IMR-90 (cell line): ENCODE data around the gene TPO. TPM values are rescaled to one million over a fixed set of nuclear protein-coding genes. Genes with fewer than 3 reads are reported as not detected.

Experiments used
- ATAC-seq: fragments of 200-7000 bp; cut with Tn5 transposase; 2 replicates; pipeline ENCODE4 v1.9.1; 2020; ENCODE audit warnings: low read depth, mild to moderate bottlenecking, moderate library complexity
- BruUV-seq: library from RNA; stranded (reverse); fragments of 400-500 nt; replicated peaks from 2 replicates; lab custom pipeline; 2021; lab: Mats Ljungman, UMichigan
- CTCF ChIA-PET: fragments of 300-600 bp; formaldehyde crosslinking; extraction: SDS; loops from one replicate; lab custom pipeline; 2021; ENCODE audit warnings: antibody characterized with exemption; lab: Yijun Ruan, JAX
- POLR2A ChIA-PET: fragments of 300-600 bp; sonication (Branson Sonifier 250); formaldehyde crosslinking; loops from one replicate; lab custom pipeline; 2022; ENCODE audit warnings: antibody characterized with exemption; ENCODE audit not compliant: unreplicated experiment; lab: Charles Lee
- DNase-seq: peaks from one replicate; pipeline ENCODE4 v3.0.0; 2013
- H2AFZ ChIP-seq: replicated peaks from 2 replicates; pipeline ENCODE3; 2013; ENCODE audit warnings: low read length, mild to moderate bottlenecking; ENCODE audit not compliant: poor library complexity
- H2AK5ac ChIP-seq: 2 replicates; pipeline ENCODE4 v1.6.1; 2013; ENCODE audit warnings: low read depth, low read length, inconsistent platforms
- H2AK9ac ChIP-seq: replicated peaks from 2 replicates; pipeline ENCODE3; 2013; ENCODE audit warnings: mild to moderate bottlenecking, low read depth, low read length, moderate library complexity; ENCODE audit not compliant: poor library complexity
- H2BK120ac ChIP-seq: 2 replicates; pipeline ENCODE4 v1.6.1; 2013; ENCODE audit warnings: low read depth, low read length, inconsistent platforms
- H2BK15ac ChIP-seq: 3 replicates; pipeline ENCODE4 v1.6.1; 2013; ENCODE audit warnings: low read depth, low read length, inconsistent platforms
- H2BK20ac ChIP-seq: 2 replicates; pipeline ENCODE4 v1.6.1; 2013; ENCODE audit warnings: low read depth, mild to moderate bottlenecking, inconsistent platforms, low read length, moderate library complexity
- H2BK5ac ChIP-seq: 2 replicates; pipeline ENCODE4 v1.6.1; 2013; ENCODE audit warnings: mild to moderate bottlenecking, low read depth, low read length, inconsistent platforms; ENCODE audit not compliant: poor library complexity, severe bottlenecking
- H3K14ac ChIP-seq: replicated peaks from 2 replicates; pipeline ENCODE4 v1.6.1; 2013; ENCODE audit warnings: low read depth, low read length, inconsistent platforms
- H3K18ac ChIP-seq: 2 replicates; pipeline ENCODE4 v1.6.1; 2013; ENCODE audit warnings: low read depth, low read length, control low read depth
- H3K23ac ChIP-seq: 2 replicates; pipeline ENCODE4 v1.6.1; 2013; ENCODE audit warnings: low read depth, low read length, inconsistent platforms
- H3K27ac ChIP-seq: 2 replicates; pipeline ENCODE4 v1.5.1; 2013; ENCODE audit warnings: mild to moderate bottlenecking, control low read depth, low read length; ENCODE audit not compliant: insufficient read depth
- H3K27me3 ChIP-seq: 2 replicates; pipeline ENCODE4 v1.6.1; 2013; ENCODE audit warnings: low read length; ENCODE audit not compliant: control insufficient read depth, insufficient read depth
- H3K36me3 ChIP-seq: 2 replicates; pipeline ENCODE4 v1.6.1; 2013; ENCODE audit warnings: low read length, mixed read lengths; ENCODE audit not compliant: control insufficient read depth, insufficient read depth
- H3K4ac ChIP-seq: 2 replicates; pipeline ENCODE4 v1.6.1; 2013; ENCODE audit warnings: low read depth, low read length, inconsistent platforms
- H3K4me1 ChIP-seq: 2 replicates; pipeline ENCODE4 v1.6.1; 2013; ENCODE audit warnings: low read length, mixed read lengths; ENCODE audit not compliant: control insufficient read depth, insufficient read depth
- H3K4me2 ChIP-seq: 2 replicates; pipeline ENCODE4 v1.6.1; 2013; ENCODE audit warnings: low read depth, mild to moderate bottlenecking, control low read depth, low read length, moderate library complexity
- H3K4me3 ChIP-seq: 2 replicates; pipeline ENCODE4 v1.5.1; 2013; ENCODE audit warnings: low read depth, mild to moderate bottlenecking, control low read depth, low read length, moderate library complexity; ENCODE audit not compliant: insufficient read depth
- H3K56ac ChIP-seq: 2 replicates; pipeline ENCODE4 v1.6.1; 2013; ENCODE audit warnings: low read length, inconsistent platforms; ENCODE audit not compliant: insufficient read depth; ENCODE audit errors: extremely low read depth
- H3K79me1 ChIP-seq, 2 experiments: 2 replicates each; pipeline ENCODE4 v1.6.1; 2013; ENCODE audit warnings: low read length in 2 of 2, inconsistent platforms in 1 of 2, low read depth in 1 of 2
- H3K9ac ChIP-seq: 2 replicates; pipeline ENCODE4 v1.6.1; 2013; ENCODE audit warnings: low read depth, low read length, control low read depth
- H3K9me1 ChIP-seq: 2 replicates; pipeline ENCODE4 v1.6.1; 2013; ENCODE audit warnings: low read length, inconsistent platforms; ENCODE audit not compliant: insufficient read depth
- H3K9me3 ChIP-seq: 2 replicates; pipeline ENCODE4 v1.6.1; 2013; ENCODE audit warnings: low read length; ENCODE audit not compliant: control insufficient read depth, insufficient read depth
- H4K20me1 ChIP-seq: 2 replicates; pipeline ENCODE4 v1.6.1; 2013; ENCODE audit warnings: low read length, inconsistent platforms; ENCODE audit not compliant: insufficient read depth
- H4K5ac ChIP-seq: 2 replicates; pipeline ENCODE4 v1.6.1; 2013; ENCODE audit warnings: mild to moderate bottlenecking, low read depth, low read length, control low read depth
- H4K8ac ChIP-seq, 2 experiments: 2 replicates each; pipeline ENCODE4 v1.6.1; 2013; ENCODE audit warnings: low read depth in 2 of 2, low read length in 2 of 2, control low read depth in 1 of 2, inconsistent platforms in 1 of 2
- H4K91ac ChIP-seq: 2 replicates; pipeline ENCODE4 v1.6.1; 2013; ENCODE audit warnings: low read depth, low read length, inconsistent platforms; ENCODE audit not compliant: insufficient read depth
- BHLHE40 ChIP-seq: fragments of 150-350 bp; IDR thresholded peaks from 2 replicates; pipeline ENCODE4 v1.6.1; 2016; ENCODE audit warnings: mild to moderate bottlenecking, low read depth, low read length
- CEBPB ChIP-seq: IDR thresholded peaks from 2 replicates; pipeline ENCODE4 v1.6.1; 2012; ENCODE audit warnings: low read depth, low read length, improper control_type of control experiment
- CHD1 ChIP-seq: IDR thresholded peaks from 2 replicates; pipeline ENCODE4 v1.6.1; 2012; ENCODE audit warnings: low read depth, low read length, improper control_type of control experiment
- CTCF ChIP-seq: conservative IDR thresholded peaks from 2 replicates; pipeline ENCODE4 v1.5.1; 2012; ENCODE audit warnings: mild to moderate bottlenecking, low read depth, low read length, improper control_type of control experiment
- ELK1 ChIP-seq: fragments of 150-350 bp; IDR thresholded peaks from 2 replicates; pipeline ENCODE4 v1.6.1; 2016; ENCODE audit warnings: low read depth, mild to moderate bottlenecking, low read length, moderate library complexity, borderline replicate concordance
- FOS ChIP-seq: fragments of 150-350 bp; IDR thresholded peaks from 2 replicates; pipeline ENCODE4 v1.6.1; 2016; ENCODE audit warnings: low read depth, low read length
- MAFK ChIP-seq: IDR thresholded peaks from 2 replicates; pipeline ENCODE4 v1.6.1; 2012; ENCODE audit warnings: low read depth, low read length, improper control_type of control experiment
- MAZ ChIP-seq: IDR thresholded peaks from 2 replicates; pipeline ENCODE4 v1.6.1; 2012; ENCODE audit warnings: low read depth, mild to moderate bottlenecking, low read length, improper control_type of control experiment, moderate library complexity, borderline replicate concordance
- MXI1 ChIP-seq: IDR thresholded peaks from 2 replicates; pipeline ENCODE4 v1.6.1; 2012; ENCODE audit warnings: low read depth, mild to moderate bottlenecking, low read length, moderate library complexity, borderline replicate concordance
- NFE2L2 ChIP-seq: fragments of 150-350 bp; IDR thresholded peaks from 2 replicates; pipeline ENCODE4 v1.6.1; 2016; ENCODE audit warnings: low read depth, mild to moderate bottlenecking, low read length
- POLR2A ChIP-seq: IDR thresholded peaks from 2 replicates; pipeline ENCODE4 v1.6.1; 2012; ENCODE audit warnings: mild to moderate bottlenecking, low read depth, low read length
- RAD21 ChIP-seq: IDR thresholded peaks from 2 replicates; pipeline ENCODE4 v1.6.1; 2012; ENCODE audit warnings: low read length, improper control_type of control experiment
- RCOR1 ChIP-seq: IDR thresholded peaks from 2 replicates; pipeline ENCODE4 v1.6.1; 2012; ENCODE audit warnings: mild to moderate bottlenecking, low read length, improper control_type of control experiment; ENCODE audit not compliant: insufficient replicate concordance
- RFX5 ChIP-seq: IDR thresholded peaks from 2 replicates; pipeline ENCODE4 v1.8.0; 2012; ENCODE audit warnings: low read depth, mild to moderate bottlenecking, low read length, moderate library complexity
- SMC3 ChIP-seq: fragments of 150-350 bp; IDR thresholded peaks from 2 replicates; pipeline ENCODE4 v1.6.1; 2016; ENCODE audit warnings: low read depth, mild to moderate bottlenecking, antibody characterized with exemption, low read length, moderate library complexity
- USF2 ChIP-seq: fragments of 150-350 bp; IDR thresholded peaks from 2 replicates; pipeline ENCODE4 v1.6.1; 2017; ENCODE audit warnings: mild to moderate bottlenecking, antibody characterized with exemption, low read length, low read depth
- WGBS, 2 experiments: methylation state at CpG; one replicate each; pipeline versions ENCODE4 v1.1.5 to v1.1.7; 2013; ENCODE audit warnings: missing lambda C conversion rate in 2 of 2; ENCODE audit not compliant: insufficient read length in 1 of 2; ENCODE audit errors: extremely low coverage in 2 of 2; 5-methylcytosine and 5-hydroxymethylcytosine counted together
- dilution Hi-C: fragments of 300-500 bp; cut with HindIII; formaldehyde crosslinking; loops from one replicate; pipeline ENCODE4 v1.14.3; 2018; ENCODE audit warnings: low sequenced_read_pairs; ENCODE audit not compliant: unreplicated experiment
- in situ Hi-C: fragments of 300-500 bp; cut with MboI; formaldehyde crosslinking; loops from 3 replicates; pipeline ENCODE4 v1.14.3; 2019; ENCODE audit warnings: low sequenced_read_pairs, inconsistent platforms, mixed read lengths
- intact Hi-C: fragments of 100-400 bp; cut with micrococcal nuclease; formaldehyde crosslinking; loops from 2 replicates; pipeline ENCODE4 v1.10.0; 2022
- polyA plus RNA-seq, 3 experiments: library from polyadenylated mRNA; depleted of rRNA; stranded (reverse); fragments of >200 nt; gene quantifications; 2 replicates each; pipeline ENCODE4 v1.2.3, GENCODE V29; 2012; ENCODE audit warnings: low replicate concordance in 1 of 3
- total RNA-seq: library from RNA; depleted of rRNA; stranded (reverse); fragments of >200 nt; gene quantifications from 2 replicates; pipeline ENCODE4 v1.2.3, GENCODE V29; 2012

The TPO gene
- total and polyA plus RNA-seq, 2 of the 4 experiments (the other 2 are of a cell fraction), result not detected

GRCh38 chr2:1394709-1395408 is 18.4 kb upstream of the TPO start:
- Histone ChIP-seq H4K91ac (no peak overlapping the region), H2AFZ (no peak overlapping the region), H3K23ac (no peak overlapping the region), H3K36me3 (no peaks in the 10 kb centered on the region), H3K9me1 (no peaks in the 10 kb centered on the region), H2BK15ac (no peak overlapping the region), H3K4me1 (no peaks in the 10 kb centered on the region), H4K5ac (no peak overlapping the region), H2BK120ac (no peak overlapping the region), H3K18ac (no peak overlapping the region), H3K14ac (no peak overlapping the region), H2AK9ac (no peak overlapping the region), H2BK20ac (no peak overlapping the region), H3K79me1 (no peaks in the 10 kb centered on the region), H3K4ac (no peak overlapping the region), H3K4me3 (no peak overlapping the region), H3K27me3 (no peaks in the 10 kb centered on the region), H3K9me3 (peaks cover 20% of the 10 kb centered on the region), H3K56ac (no peak overlapping the region), H2BK5ac (no peak overlapping the region), H3K9ac (no peak overlapping the region), H2AK5ac (no peak overlapping the region), H4K20me1 (no peaks in the 10 kb centered on the region), H3K4me2 (no peak overlapping the region), H3K27ac (no peak overlapping the region), H4K8ac (no peak overlapping the region)
- no CpG with 5 or more reads among the region's 7 CpGs for WGBS, 2 experiments
- intact Hi-C loops (no loop called here), in situ Hi-C loops (no loop called here), dilution Hi-C loops (no loop called here)
- TF ChIP-seq CTCF (no peak), BHLHE40 (no peak), RCOR1 (no peak), CHD1 (no peak), MXI1 (no peak), ELK1 (no peak), RFX5 (no peak), SMC3 (no peak), USF2 (no peak), MAFK (no peak), NFE2L2 (no peak), RAD21 (no peak), MAZ (no peak), POLR2A (no peak), CEBPB (no peak), FOS (no peak)
- no peak for DNase-seq
- ATAC-seq, result no peak
- POLR2A ChIA-PET, result no interaction called here
- CTCF ChIA-PET, result interaction anchor here (0.9 kb wide), 1 partner anchor 30 kb away, joined by 3 read pairs; no protein-coding TSS in a partner anchor
- no TSS peak for BruUV-seq
